Fibroblast of lung (primary cell): ENCODE results near the gene MYBPH. TPM values are rescaled to one million over a fixed set of nuclear protein-coding genes. Genes with fewer than 3 reads are reported as not detected.

Experiments
- DNase-seq, 2 donors: peaks; one replicate each; pipeline versions ENCODE4 v3.0.0 to v3.0.0-alpha.2; 2010; ENCODE audit warnings: low read depth in 2 of 2
- H2AFZ ChIP-seq: 2 replicates; pipeline ENCODE4 v1.5.1; 2012; ENCODE audit warnings: low read length, control low read depth, inconsistent platforms
- H3K27ac ChIP-seq: 2 replicates; pipeline ENCODE4 v1.5.1; 2011; ENCODE audit warnings: low read length, control low read depth; ENCODE audit not compliant: insufficient read depth
- H3K27me3 ChIP-seq: 2 replicates; pipeline ENCODE4 v1.5.1; 2011; ENCODE audit warnings: mild to moderate bottlenecking, low read length; ENCODE audit not compliant: control insufficient read depth, insufficient read depth
- H3K36me3 ChIP-seq: 2 replicates; pipeline ENCODE4 v1.5.1; 2011; ENCODE audit warnings: low read length; ENCODE audit not compliant: control insufficient read depth, insufficient read depth
- H3K4me1 ChIP-seq: 2 replicates; pipeline ENCODE4 v1.5.1; 2011; ENCODE audit warnings: low read length; ENCODE audit not compliant: control insufficient read depth, insufficient read depth; ENCODE audit errors: extremely low read depth
- H3K4me2 ChIP-seq: 2 replicates; pipeline ENCODE4 v1.5.1; 2011; ENCODE audit warnings: low read length, control low read depth; ENCODE audit not compliant: insufficient read depth; ENCODE audit errors: extremely low read depth
- H3K4me3 ChIP-seq, 4 experiments: fragments of 200-600 bp in 1 of 4; sonication (generic) in 1 of 4; replicated peaks in 1 of 4; 2 replicates each; pipeline ENCODE4 v1.5.1; 2011 to 2016; ENCODE audit warnings: low read length in 4 of 4, low read depth in 3 of 4, mild to moderate bottlenecking in 3 of 4, control low read depth in 2 of 4, inconsistent platforms in 1 of 4, mixed read lengths in 1 of 4; ENCODE audit not compliant: insufficient read depth in 1 of 4; ENCODE audit errors: control extremely low read depth in 1 of 4
- H3K79me2 ChIP-seq: 2 replicates; pipeline ENCODE4 v1.5.1; 2012; ENCODE audit warnings: mild to moderate bottlenecking, low read length, inconsistent platforms; ENCODE audit not compliant: control insufficient read depth, insufficient read depth
- H3K9ac ChIP-seq: 2 replicates; pipeline ENCODE4 v1.5.1; 2011; ENCODE audit warnings: mild to moderate bottlenecking, low read length, control low read depth; ENCODE audit not compliant: insufficient read depth
- H3K9me3 ChIP-seq: 2 replicates; pipeline ENCODE4 v1.5.1; 2012; ENCODE audit warnings: low read depth, low read length; ENCODE audit not compliant: control insufficient read depth, insufficient read depth
- H4K20me1 ChIP-seq: 2 replicates; pipeline ENCODE4 v1.5.1; 2011; ENCODE audit warnings: low read length; ENCODE audit not compliant: control insufficient read depth, insufficient read depth; ENCODE audit errors: extremely low read depth
- CTCF ChIP-seq, 2 donors: IDR thresholded peaks in 1 of 2; conservative IDR thresholded peaks in 1 of 2; 1 replicate in 1 of 2; 2 replicates in 1 of 2; pipeline ENCODE4 v1.5.1; 2011 to 2012; ENCODE audit warnings: low read length in 2 of 2, control low read depth in 1 of 2, inconsistent platforms in 1 of 2, low read depth in 1 of 2, mild to moderate bottlenecking in 1 of 2
- EZH2 ChIP-seq: IDR thresholded peaks from 2 replicates; pipeline ENCODE4 v1.5.1; 2012; ENCODE audit warnings: low read length, control low read depth, mild to moderate bottlenecking; ENCODE audit errors: missing control alignments
- polyA plus RNA-seq, 2 donors: library from polyadenylated mRNA; depleted of rRNA in 1 of 2; stranded (reverse) in 1 of 2; unstranded in 1 of 2; fragments of >200 nt; gene quantifications; 2 replicates each; pipeline ENCODE4 v1.2.1, GENCODE V29; 2011 to 2012; ENCODE audit warnings: missing spikeins in 1 of 2
- total RNA-seq: library from RNA; depleted of rRNA; stranded (reverse); fragments of >200 nt; gene quantifications from 2 replicates; pipeline ENCODE4 v1.2.1, GENCODE V29; 2014

The MYBPH gene
- total and polyA plus RNA-seq, 2 donors (not counting 1 experiment from before 2014, with no cell fraction given): 0.17 to 5.5 TPM

GRCh38 chr1:203143641-203144040 is 32.0 kb downstream of the MYBPH start:
- Histone ChIP-seq H3K79me2 (no peaks in the 10 kb centered on the region), H2AFZ (no peak overlapping the region), H3K27me3 (no peaks in the 10 kb centered on the region), H3K4me1 (peaks cover 3% of the 10 kb centered on the region), H3K36me3 (no peaks in the 10 kb centered on the region), H3K27ac (no peak overlapping the region), H3K9me3 (no peaks in the 10 kb centered on the region), H4K20me1 (no peaks in the 10 kb centered on the region), H3K4me2 (no peak overlapping the region), H3K4me3 (no peak overlapping the region), H3K9ac (no peak overlapping the region)
- TF ChIP-seq CTCF (conservative IDR thresholded peaks at IDR 0.05 in 1 of 2, IDR thresholded peaks at IDR 0.05 in 1 of 2; ENCODE audit: low read depth in 1 of 2, low read length in 2 of 2) (no peak), EZH2 (no peak)
- no peak for DNase-seq

GRCh38 chr1:203142684-203143408 is 32.8 kb downstream of the MYBPH start:
- Histone ChIP-seq H3K4me1 (peaks cover 3% of the 10 kb centered on the region), H3K4me3 (no peak overlapping the region), H3K27me3 (no peaks in the 10 kb centered on the region), H4K20me1 (no peaks in the 10 kb centered on the region), H3K79me2 (no peaks in the 10 kb centered on the region), H3K9me3 (no peaks in the 10 kb centered on the region), H3K27ac (no peak overlapping the region), H3K4me2 (no peak overlapping the region), H2AFZ (no peak overlapping the region), H3K9ac (no peak overlapping the region), H3K36me3 (no peaks in the 10 kb centered on the region)
- TF ChIP-seq EZH2 (no peak), CTCF (conservative IDR thresholded peaks at IDR 0.05 in 1 of 2, IDR thresholded peaks at IDR 0.05 in 1 of 2; ENCODE audit: low read depth in 1 of 2, low read length in 2 of 2) (no peak)
- DNase-seq: no peak

GRCh38 chr1:203142124-203142523 is 33.5 kb downstream of the MYBPH start:
- no peaks in the 10 kb centered on the region for H3K27me3 ChIP-seq
- H3K27ac ChIP-seq: no peak overlapping the region
- H3K9ac ChIP-seq: no peak overlapping the region
- no peaks in the 10 kb centered on the region for H3K79me2 ChIP-seq
- no peaks in the 10 kb centered on the region for H3K36me3 ChIP-seq
- no peak overlapping the region for H3K4me2 ChIP-seq
- DNase-seq: no peak
- H2AFZ ChIP-seq: no peak overlapping the region
- H3K4me3 ChIP-seq: no peak overlapping the region
- H3K4me1 ChIP-seq: peaks cover 3% of the 10 kb centered on the region
- TF ChIP-seq CTCF (conservative IDR thresholded peaks at IDR 0.05 in 1 of 2, IDR thresholded peaks at IDR 0.05 in 1 of 2; ENCODE audit: low read depth in 1 of 2, low read length in 2 of 2): no peak
- no peak for TF ChIP-seq EZH2
- no peaks in the 10 kb centered on the region for H3K9me3 ChIP-seq
- no peaks in the 10 kb centered on the region for H4K20me1 ChIP-seq
